GM12878 (cell line): ENCODE results near the gene DNAJC5. TPM values are rescaled to one million over a fixed set of nuclear protein-coding genes. Genes with fewer than 3 reads are reported as not detected.

Experiments
- ATAC-seq: fragments of 200-7000 bp; cut with Tn5 transposase; 3 replicates; pipeline ENCODE4 v1.9.1; 2020; ENCODE audit warnings: mild to moderate bottlenecking, moderate library complexity
- BruUV-seq: library from RNA; stranded (reverse); fragments of 400-500 nt; replicated peaks from 2 replicates; lab custom pipeline; 2021; lab: Mats Ljungman, UMichigan
- CTCF ChIA-PET: fragments of 300-600 bp; sonication (Branson Sonifier 250); formaldehyde crosslinking; extraction: SDS; loops from one replicate; lab custom pipeline; 2021; ENCODE audit warnings: inconsistent platforms; lab: Yijun Ruan, JAX
- POLR2A ChIA-PET: fragments of 350-600 bp; formaldehyde crosslinking; extraction: SDS; loops from one replicate; lab custom pipeline; 2021; ENCODE audit warnings: inconsistent platforms; lab: Charles Lee
- RAD21 ChIA-PET: fragments of 300-600 bp; sonication (Branson Sonifier 250); formaldehyde crosslinking; loops from one replicate; lab custom pipeline; 2023; ENCODE audit warnings: antibody characterized with exemption; ENCODE audit not compliant: unreplicated experiment; lab: Charles Lee
- SMC1A ChIA-PET: fragments of 300-600 bp; sonication (Branson Sonifier 250); formaldehyde crosslinking; loops from one replicate; lab custom pipeline; 2023; ENCODE audit not compliant: unreplicated experiment, uncharacterized antibody; lab: Charles Lee
- DNase-seq: peaks from one replicate; pipeline ENCODE4 v3.0.0-alpha.2; 2011; ENCODE audit warnings: low read depth, low spot score
- FAIRE-seq: peaks from 3 replicates; lab custom pipeline; 2011; peaks lifted over from hg19 to GRCh38; lab: Jason Lieb, UNC
- H2AFZ ChIP-seq: 2 replicates; pipeline ENCODE4 v1.6.0; 2011; ENCODE audit warnings: low read depth, low read length, control low read depth; ENCODE audit not compliant: control insufficient read depth
- H3K27ac ChIP-seq: 2 replicates; pipeline ENCODE4 v1.5.1; 2011; ENCODE audit warnings: control low read depth; ENCODE audit not compliant: control insufficient read depth, insufficient read depth
- H3K27me3 ChIP-seq, 2 experiments: replicated peaks in 1 of 2; 2 replicates each; pipeline versions ENCODE4 v1.6.0 to v1.6.1; 2011; ENCODE audit warnings: low read length in 1 of 2; ENCODE audit not compliant: control insufficient read depth in 2 of 2, insufficient read depth in 2 of 2
- H3K36me3 ChIP-seq, 2 experiments: 2 replicates each; pipeline ENCODE4 v1.5.1; 2011; ENCODE audit warnings: low read length in 1 of 2; ENCODE audit not compliant: control insufficient read depth in 2 of 2, insufficient read depth in 2 of 2
- H3K4me1 ChIP-seq: 2 replicates; pipeline ENCODE4 v1.6.1; 2011; ENCODE audit warnings: mild to moderate bottlenecking, low read length, moderate library complexity, mixed read lengths; ENCODE audit not compliant: control insufficient read depth, insufficient read depth
- H3K4me2 ChIP-seq: 2 replicates; pipeline ENCODE4 v1.6.0; 2011; ENCODE audit warnings: control low read depth; ENCODE audit not compliant: control insufficient read depth, insufficient read depth
- H3K4me3 ChIP-seq: fragments of 200-600 bp; sonication (generic); 2 replicates; pipeline ENCODE4 v1.5.1; 2016
- H3K79me2 ChIP-seq: 2 replicates; pipeline ENCODE4 v1.6.0; 2011; ENCODE audit warnings: low read length; ENCODE audit not compliant: control insufficient read depth, insufficient read depth
- H3K9ac ChIP-seq: 2 replicates; pipeline ENCODE4 v1.8.0; 2011; ENCODE audit warnings: low read length, control low read depth, mixed read lengths; ENCODE audit not compliant: control insufficient read depth, insufficient read depth
- H3K9me3 ChIP-seq: replicated peaks from 3 replicates; pipeline ENCODE4 v1.5.1; 2011; ENCODE audit warnings: mild to moderate bottlenecking, low read length; ENCODE audit not compliant: control insufficient read depth, insufficient read depth
- H4K20me1 ChIP-seq: 2 replicates; pipeline ENCODE4 v1.6.0; 2011; ENCODE audit not compliant: control insufficient read depth, insufficient read depth
- BHLHE40 ChIP-seq, 2 experiments: fragments of 450-650 bp in 1 of 2; IDR thresholded peaks; 2 replicates each; pipeline ENCODE4 v1.6.1; 2011 to 2017; ENCODE audit warnings: low read depth in 2 of 2, borderline replicate concordance in 1 of 2, improper control_type of control experiment in 1 of 2, low read length in 1 of 2, mild to moderate bottlenecking in 1 of 2
- CHD2 ChIP-seq: IDR thresholded peaks from 2 replicates; pipeline ENCODE4 v1.6.1; 2011; ENCODE audit warnings: low read depth, low read length, improper control_type of control experiment, borderline replicate concordance
- SPI1 ChIP-seq: IDR thresholded peaks from 2 replicates; pipeline ENCODE4 v1.6.1; 2011; ENCODE audit warnings: low read depth, mild to moderate bottlenecking, low read length, moderate library complexity, borderline replicate concordance; ENCODE audit not compliant: insufficient read depth
- SREBF1 ChIP-seq: IDR thresholded peaks from 2 replicates; pipeline ENCODE4 v1.6.1; 2012; ENCODE audit warnings: mild to moderate bottlenecking, low read length
- TAF1 ChIP-seq: IDR thresholded peaks from 2 replicates; pipeline ENCODE4 v1.6.1; 2011; ENCODE audit warnings: mild to moderate bottlenecking, low read depth, low read length, borderline replicate concordance
- TARDBP ChIP-seq: IDR thresholded peaks from 2 replicates; pipeline ENCODE4 v1.6.1; 2016; ENCODE audit warnings: borderline replicate concordance
- TCF12 ChIP-seq: IDR thresholded peaks from 2 replicates; pipeline ENCODE4 v1.6.1; 2011; ENCODE audit warnings: low read depth, mild to moderate bottlenecking, low read length
- YY1 ChIP-seq: IDR thresholded peaks from 2 replicates; pipeline ENCODE4 v1.6.1; 2011; ENCODE audit warnings: low read depth, mild to moderate bottlenecking, low read length
- WGBS: methylation state at CpG from one replicate; pipeline ENCODE4 v1.1.6; 2016; ENCODE audit warnings: low lambda C conversion rate; ENCODE audit not compliant: insufficient replicate concordance, insufficient coverage; ENCODE audit errors: missing lambda C conversion rate; 5-methylcytosine and 5-hydroxymethylcytosine counted together
- in situ Hi-C: fragments of 300-500 bp; cut with MboI; formaldehyde crosslinking; loops from 9 replicates; pipeline ENCODE4 v1.14.3; 2018; ENCODE audit warnings: mixed read lengths
- intact Hi-C: fragments of 100-400 bp; cut with micrococcal nuclease; formaldehyde crosslinking; loops from one replicate; pipeline ENCODE4 v1.14.2; 2022; ENCODE audit not compliant: unreplicated experiment
- polyA plus RNA-seq, 11 experiments: library from polyadenylated mRNA; depleted of rRNA in 4 of 11; unstranded in 6 of 11; stranded (reverse) in 5 of 11; fragments of >200 nt; fragmentation: Nextera tagmentation in 4 of 11; fragmentation: Illumina TruSeq in 1 of 11; extraction: Ambion mirVana in 4 of 11; extraction: Trizol in 1 of 11; gene quantifications; 1 replicate in 1 of 11; 2 replicates in 10 of 11; pipeline versions ENCODE4 v1.2.1 to v1.2.3, GENCODE V29; 2011 to 2016; ENCODE audit warnings: inconsistent platforms in 2 of 11, missing spikeins in 2 of 11, low read depth in 1 of 11
- total RNA-seq, 4 experiments: library from RNA; depleted of rRNA in 3 of 4; stranded (reverse); fragments of >200 nt in 3 of 4; fragmentation: Illumina TruSeq in 1 of 4; extraction: Trizol in 1 of 4; gene quantifications; 2 replicates each; pipeline versions ENCODE4 v1.2.1 to v1.2.3, GENCODE V29; 2013 to 2021

Gene DNAJC5
- total and polyA plus RNA-seq, 10 of the 15 experiments (the other 5 are each of a cell fraction or from before 2014, with no cell fraction given): 0.69 to 36.8 (median 17.0) TPM

GRCh38 chr20:63896264-63897105 is 1.6 kb downstream of the DNAJC5 start (continued):
- peak; percentile 74 for TF ChIP-seq SPI1
- no peak for TF ChIP-seq CHD2
- peak; percentile 65 for TF ChIP-seq TCF12

GRCh38 chr20:63897978-63898561 is 3.1 kb downstream of the DNAJC5 start:
- 94% methylated on average over 6 of the region's 6 CpGs for WGBS
- in situ Hi-C loops: no loop called here
- Histone ChIP-seq H3K9ac (no peak overlapping the region), H3K4me1 (peaks cover 7% of the 10 kb centered on the region), H4K20me1 (peaks cover 5% of the 10 kb centered on the region), H3K9me3 (no peaks in the 10 kb centered on the region), H2AFZ (no peak overlapping the region), H3K27me3 (no peaks in the 10 kb centered on the region), H3K4me3 (no peak overlapping the region), H3K36me3 (no peaks in the 10 kb centered on the region; a peak in 3 of 4 replicates), H3K79me2 (peaks cover 63% of the 10 kb centered on the region), H3K27ac (no peak overlapping the region), H3K4me2 (no peak overlapping the region; the same call in 1 of the 2 replicates)
- FAIRE-seq (no peak), ATAC-seq (no peak), DNase-seq (no peak)
- ChIA-PET POLR2A (no interaction called here), CTCF (interaction anchor here (1.0 kb wide), 1 partner anchor 76 kb away, joined by 4 read pairs; no protein-coding TSS in a partner anchor), SMC1A (no interaction called here), RAD21 (no interaction called here)
- BruUV-seq: no TSS peak
- intact Hi-C loops: no loop called here
- TF ChIP-seq TAF1: no peak
- no peak for TF ChIP-seq YY1
- no peak for TF ChIP-seq BHLHE40 (IDR thresholded peaks at IDR 0.05; ENCODE audit: borderline replicate concordance in 1 of 2, low read depth in 2 of 2, low read length in 1 of 2)
- no peak for TF ChIP-seq TARDBP
- no peak for TF ChIP-seq SREBF1
